CD14-positive monocyte (primary cell): Measurements from ENCODE around the gene PARG. TPM values are rescaled to one million over a fixed set of nuclear protein-coding genes. Genes with fewer than 3 reads are reported as not detected.

Experiments used
- DNase-seq, 3 donors: peaks; one replicate each; pipeline ENCODE4 v3.0.0-alpha.2; 2011 to 2022
- H2AFZ ChIP-seq: 2 replicates; pipeline ENCODE4 v1.6.0; 2012; ENCODE audit warnings: mild to moderate bottlenecking, low read depth, low read length, inconsistent platforms; ENCODE audit not compliant: insufficient read depth, poor library complexity, severe bottlenecking
- H3K27ac ChIP-seq, 2 donors: 1 replicate in 1 of 2; 2 replicates in 1 of 2; pipeline ENCODE4 v1.5.1; 2012 to 2013; ENCODE audit warnings: low read length in 2 of 2, control low read depth in 1 of 2, inconsistent platforms in 1 of 2, low read depth in 1 of 2, mild to moderate bottlenecking in 1 of 2
- H3K27me3 ChIP-seq, 2 donors: one replicate each; pipeline versions ENCODE4 v1.6.0 to v1.6.1; 2011 to 2013; ENCODE audit warnings: low read length in 2 of 2; ENCODE audit not compliant: control insufficient read depth in 2 of 2, insufficient read depth in 2 of 2
- H3K36me3 ChIP-seq, 2 donors: replicated peaks in 1 of 2; 1 replicate in 1 of 2; 2 replicates in 1 of 2; pipeline versions ENCODE4 v1.5.1 to v1.6.1; 2012 to 2013; ENCODE audit warnings: low read length in 2 of 2, control low read depth in 1 of 2, inconsistent platforms in 1 of 2, mild to moderate bottlenecking in 1 of 2; ENCODE audit not compliant: insufficient read depth in 2 of 2, control insufficient read depth in 1 of 2
- H3K4me1 ChIP-seq, 2 donors: 1 replicate in 1 of 2; 2 replicates in 1 of 2; pipeline versions ENCODE4 v1.5.1 to v1.6.1; 2012 to 2013; ENCODE audit warnings: low read length in 2 of 2, control low read depth in 1 of 2, inconsistent platforms in 1 of 2, mild to moderate bottlenecking in 1 of 2, moderate library complexity in 1 of 2; ENCODE audit not compliant: insufficient read depth in 2 of 2, control insufficient read depth in 1 of 2
- H3K4me2 ChIP-seq: replicated peaks from 2 replicates; pipeline ENCODE3; 2012; ENCODE audit warnings: low read length, moderate library complexity, mild to moderate bottlenecking; ENCODE audit not compliant: poor library complexity, severe bottlenecking; ENCODE audit errors: extremely low read depth
- H3K4me3 ChIP-seq, 3 experiments: fragments of 200-600 bp in 1 of 3; sonication (generic) in 1 of 3; replicated peaks in 1 of 3; 1 replicate in 2 of 3; 2 replicates in 1 of 3; pipeline ENCODE4 v1.5.1; 2011 to 2013; ENCODE audit warnings: low read length in 3 of 3, mild to moderate bottlenecking in 3 of 3, control low read depth in 2 of 3, low read depth in 2 of 3, inconsistent platforms in 1 of 3, moderate library complexity in 1 of 3
- H3K79me2 ChIP-seq: 2 replicates; pipeline ENCODE4 v1.6.0; 2012; ENCODE audit warnings: mild to moderate bottlenecking, control low read depth, inconsistent platforms, low read length, moderate library complexity; ENCODE audit not compliant: insufficient read depth
- H3K9ac ChIP-seq: 2 replicates; pipeline ENCODE4 v1.6.0; 2017; ENCODE audit warnings: low read length, mild to moderate bottlenecking; ENCODE audit not compliant: insufficient read depth, poor library complexity, severe bottlenecking
- H3K9me3 ChIP-seq, 2 donors: replicated peaks in 1 of 2; 1 replicate in 1 of 2; 2 replicates in 1 of 2; pipeline versions ENCODE4 v1.5.1 to v1.6.1; 2012 to 2013; ENCODE audit warnings: low read length in 2 of 2, control low read depth in 1 of 2; ENCODE audit not compliant: control insufficient read depth in 1 of 2, insufficient read depth in 1 of 2
- H4K20me1 ChIP-seq: 2 replicates; pipeline ENCODE4 v1.6.0; 2012; ENCODE audit warnings: mild to moderate bottlenecking, low read length, control low read depth, moderate library complexity; ENCODE audit not compliant: insufficient read depth
- H3K27ac Mint-ChIP-seq, 7 donors: one replicate each; pipeline ENCODE4 v1.8.0; 2020; ENCODE audit warnings: mild to moderate bottlenecking in 7 of 7, mixed read lengths in 7 of 7, moderate library complexity in 6 of 7, inconsistent platforms in 2 of 7
- H3K27me3 Mint-ChIP-seq, 3 donors: one replicate each; pipeline ENCODE4 v1.8.0; 2021 to 2022; ENCODE audit warnings: low read depth in 3 of 3, mild to moderate bottlenecking in 3 of 3, mixed read lengths in 3 of 3, moderate library complexity in 3 of 3, inconsistent platforms in 1 of 3
- H3K36me3 Mint-ChIP-seq, 2 donors: one replicate each; pipeline ENCODE4 v1.8.0; 2020; ENCODE audit warnings: mixed read lengths in 2 of 2, inconsistent platforms in 1 of 2, mild to moderate bottlenecking in 1 of 2
- H3K4me1 Mint-ChIP-seq: one replicate; pipeline ENCODE4 v1.8.0; 2020; ENCODE audit warnings: mild to moderate bottlenecking, mixed read lengths
- H3K4me3 Mint-ChIP-seq, 2 donors: one replicate each; pipeline ENCODE4 v1.8.0; 2020; ENCODE audit warnings: mild to moderate bottlenecking in 2 of 2, mixed read lengths in 2 of 2, moderate library complexity in 1 of 2
- H3K9me3 Mint-ChIP-seq, 7 donors: one replicate each; pipeline ENCODE4 v1.8.0; 2020 to 2022; ENCODE audit warnings: mixed read lengths in 7 of 7, mild to moderate bottlenecking in 6 of 7, moderate library complexity in 6 of 7, inconsistent platforms in 2 of 7
- CTCF ChIP-seq: fragments of 200-600 bp; IDR thresholded peaks from one replicate; pipeline ENCODE4 v1.8.0; 2022; ENCODE audit warnings: antibody characterized with exemption, mild to moderate bottlenecking
- WGBS: methylation state at CpG from one replicate; pipeline ENCODE4 v1.1.5; 2013; ENCODE audit warnings: missing lambda C conversion rate; ENCODE audit not compliant: insufficient coverage; 5-methylcytosine and 5-hydroxymethylcytosine counted together
- intact Hi-C, 2 donors: fragments of 100-400 bp; cut with micrococcal nuclease; formaldehyde crosslinking; loops; one replicate each; pipeline versions ENCODE4 v1.15.0 to v1.15.1; 2023
- polyA plus RNA-seq, 3 donors: library from polyadenylated mRNA; depleted of rRNA in 1 of 3; unstranded in 2 of 3; stranded (reverse) in 1 of 3; fragments of 300-500 nt in 2 of 3; fragments of >200 nt in 1 of 3; fragmentation: Illumina TruSeq in 2 of 3; gene quantifications; 1 replicate in 2 of 3; 2 replicates in 1 of 3; pipeline ENCODE4 v1.2.3, GENCODE V29; 2012 to 2021

PARG gene
- polyA plus RNA-seq, 3 donors: 6.3 to 8.0 (median 7.5) TPM

GRCh38 chr10:49778197-49778596 is 163.6 kb downstream of the PARG start:
- Histone ChIP-seq H2AFZ (no peak overlapping the region), H3K4me1 (no peaks in the 10 kb centered on the region), H3K79me2 (no peaks in the 10 kb centered on the region), H3K9me3 (no peaks in the 10 kb centered on the region), H3K4me2 (no peak overlapping the region), H3K27ac (no peak overlapping the region), H3K27me3 (peaks cover 0 to 4% of the 10 kb centered on the region in 2 donors), H4K20me1 (no peaks in the 10 kb centered on the region), H3K4me3 (no peak overlapping the region), H3K9ac (no peak overlapping the region), H3K36me3 (no peaks in the 10 kb centered on the region)
- H3K4me3 Mint-ChIP-seq: no peak overlapping the region
- no peak for DNase-seq
- H3K27ac Mint-ChIP-seq: no peak overlapping the region
- peaks cover 3 to 8% (median 5%) of the 10 kb centered on the region in 3 donors for H3K27me3 Mint-ChIP-seq
- no peaks in the 10 kb centered on the region for H3K36me3 Mint-ChIP-seq
- WGBS: no CpG with 5 or more reads among the region's 3 CpGs
- no peaks in the 10 kb centered on the region for H3K4me1 Mint-ChIP-seq
- TF ChIP-seq CTCF: no peak
- peaks cover 0 to 14% (median 0%) of the 10 kb centered on the region in 7 donors for H3K9me3 Mint-ChIP-seq
- intact Hi-C loops: no loop called here

- Histone ChIP-seq H3K9ac (no peak overlapping the region), H3K9me3 (no peaks in the 10 kb centered on the region), H2AFZ (no peak overlapping the region), H3K27me3 (peaks cover 0 to 4% of the 10 kb centered on the region in 2 donors), H3K36me3 (no peaks in the 10 kb centered on the region), H3K79me2 (no peaks in the 10 kb centered on the region), H4K20me1 (no peaks in the 10 kb centered on the region), H3K4me3 (no peak overlapping the region), H3K27ac (no peak overlapping the region), H3K4me1 (no peaks in the 10 kb centered on the region), H3K4me2 (no peak overlapping the region)
- no peak for DNase-seq
- Mint-ChIP-seq H3K9me3 (peaks cover 0 to 11% (median 0%) of the 10 kb centered on the region in 7 donors), H3K36me3 (no peaks in the 10 kb centered on the region), H3K27me3 (peaks cover 10 to 14% (median 12%) of the 10 kb centered on the region in 3 donors), H3K4me3 (no peak overlapping the region), H3K4me1 (peaks cover 4% of the 10 kb centered on the region), H3K27ac (no peak overlapping the region)
- intact Hi-C loops: no loop called here
- TF ChIP-seq CTCF: no peak
- 85% methylated on average over 3 of the region's 4 CpGs for WGBS
Observed at GRCh38 chr10:49776851-49777250, 165.0 kb downstream of the PARG start.
